HG02884 (cell line): ENCODE measurements around the gene DCHS1.
"Not testable (repeated sequence)": the region's sequence is repeated elsewhere in the genome, so short reads cannot be mapped to it uniquely, and the experiment has no call there.

ENCODE experiments used
- ATAC-seq: cut with Tn5 transposase; IDR thresholded peaks from one replicate; pipeline ENCODE4 v1.9.1; 2021; ENCODE audit warnings: mild to moderate bottlenecking, moderate library complexity; ENCODE audit not compliant: unreplicated experiment

Gene DCHS1, protein sequence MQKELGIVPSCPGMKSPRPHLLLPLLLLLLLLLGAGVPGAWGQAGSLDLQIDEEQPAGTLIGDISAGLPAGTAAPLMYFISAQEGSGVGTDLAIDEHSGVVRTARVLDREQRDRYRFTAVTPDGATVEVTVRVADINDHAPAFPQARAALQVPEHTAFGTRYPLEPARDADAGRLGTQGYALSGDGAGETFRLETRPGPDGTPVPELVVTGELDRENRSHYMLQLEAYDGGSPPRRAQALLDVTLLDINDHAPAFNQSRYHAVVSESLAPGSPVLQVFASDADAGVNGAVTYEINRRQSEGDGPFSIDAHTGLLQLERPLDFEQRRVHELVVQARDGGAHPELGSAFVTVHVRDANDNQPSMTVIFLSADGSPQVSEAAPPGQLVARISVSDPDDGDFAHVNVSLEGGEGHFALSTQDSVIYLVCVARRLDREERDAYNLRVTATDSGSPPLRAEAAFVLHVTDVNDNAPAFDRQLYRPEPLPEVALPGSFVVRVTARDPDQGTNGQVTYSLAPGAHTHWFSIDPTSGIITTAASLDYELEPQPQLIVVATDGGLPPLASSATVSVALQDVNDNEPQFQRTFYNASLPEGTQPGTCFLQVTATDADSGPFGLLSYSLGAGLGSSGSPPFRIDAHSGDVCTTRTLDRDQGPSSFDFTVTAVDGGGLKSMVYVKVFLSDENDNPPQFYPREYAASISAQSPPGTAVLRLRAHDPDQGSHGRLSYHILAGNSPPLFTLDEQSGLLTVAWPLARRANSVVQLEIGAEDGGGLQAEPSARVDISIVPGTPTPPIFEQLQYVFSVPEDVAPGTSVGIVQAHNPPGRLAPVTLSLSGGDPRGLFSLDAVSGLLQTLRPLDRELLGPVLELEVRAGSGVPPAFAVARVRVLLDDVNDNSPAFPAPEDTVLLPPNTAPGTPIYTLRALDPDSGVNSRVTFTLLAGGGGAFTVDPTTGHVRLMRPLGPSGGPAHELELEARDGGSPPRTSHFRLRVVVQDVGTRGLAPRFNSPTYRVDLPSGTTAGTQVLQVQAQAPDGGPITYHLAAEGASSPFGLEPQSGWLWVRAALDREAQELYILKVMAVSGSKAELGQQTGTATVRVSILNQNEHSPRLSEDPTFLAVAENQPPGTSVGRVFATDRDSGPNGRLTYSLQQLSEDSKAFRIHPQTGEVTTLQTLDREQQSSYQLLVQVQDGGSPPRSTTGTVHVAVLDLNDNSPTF (N-terminal part only)

DNA sequence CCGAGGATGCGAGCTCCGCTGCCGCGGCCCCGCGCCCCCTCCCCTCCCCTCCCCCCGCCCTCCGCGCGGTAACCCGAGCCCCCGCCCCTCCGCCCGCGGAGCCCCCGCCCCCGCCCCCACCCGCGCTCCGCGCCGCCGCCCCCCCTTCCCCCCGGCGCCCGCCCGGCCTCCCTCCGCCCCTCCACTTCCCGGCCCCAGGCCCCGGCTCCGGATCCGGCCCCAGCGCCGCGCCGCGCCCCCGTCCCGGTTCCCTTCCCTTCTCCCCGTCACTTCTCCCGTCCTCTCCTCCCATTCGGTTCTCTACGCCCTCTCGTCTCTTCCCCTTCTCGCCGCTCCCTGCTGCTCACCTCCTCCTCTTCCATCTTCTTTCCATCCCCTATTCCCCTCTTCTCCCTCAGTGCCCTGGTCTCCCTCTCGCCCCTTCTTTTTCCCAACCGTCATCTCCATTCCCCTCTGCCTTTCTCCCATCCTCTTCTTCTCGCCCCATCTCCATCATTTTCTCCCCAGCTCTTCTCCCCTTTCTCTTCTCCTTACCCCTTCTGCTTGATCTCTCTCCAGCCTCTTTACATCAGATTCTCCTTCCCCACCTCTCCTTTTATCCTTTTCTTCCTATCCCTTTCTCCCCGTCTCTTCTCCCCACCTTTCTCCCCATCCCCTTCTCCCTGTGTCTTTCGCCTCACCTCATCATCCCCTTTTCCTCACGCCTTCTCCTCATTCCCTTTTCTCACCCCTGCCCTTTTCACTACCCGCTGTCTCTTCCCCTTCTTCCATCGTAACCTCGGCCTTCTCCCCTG lies at the start of gene DCHS1:
TSS of gene DCHS1 (minus strand) at position 20 of the 794 bp plus-strand sequence. CDS start 14,196 bp downstream, outside the sequence.
- ATAC-seq: no peak

DNA sequence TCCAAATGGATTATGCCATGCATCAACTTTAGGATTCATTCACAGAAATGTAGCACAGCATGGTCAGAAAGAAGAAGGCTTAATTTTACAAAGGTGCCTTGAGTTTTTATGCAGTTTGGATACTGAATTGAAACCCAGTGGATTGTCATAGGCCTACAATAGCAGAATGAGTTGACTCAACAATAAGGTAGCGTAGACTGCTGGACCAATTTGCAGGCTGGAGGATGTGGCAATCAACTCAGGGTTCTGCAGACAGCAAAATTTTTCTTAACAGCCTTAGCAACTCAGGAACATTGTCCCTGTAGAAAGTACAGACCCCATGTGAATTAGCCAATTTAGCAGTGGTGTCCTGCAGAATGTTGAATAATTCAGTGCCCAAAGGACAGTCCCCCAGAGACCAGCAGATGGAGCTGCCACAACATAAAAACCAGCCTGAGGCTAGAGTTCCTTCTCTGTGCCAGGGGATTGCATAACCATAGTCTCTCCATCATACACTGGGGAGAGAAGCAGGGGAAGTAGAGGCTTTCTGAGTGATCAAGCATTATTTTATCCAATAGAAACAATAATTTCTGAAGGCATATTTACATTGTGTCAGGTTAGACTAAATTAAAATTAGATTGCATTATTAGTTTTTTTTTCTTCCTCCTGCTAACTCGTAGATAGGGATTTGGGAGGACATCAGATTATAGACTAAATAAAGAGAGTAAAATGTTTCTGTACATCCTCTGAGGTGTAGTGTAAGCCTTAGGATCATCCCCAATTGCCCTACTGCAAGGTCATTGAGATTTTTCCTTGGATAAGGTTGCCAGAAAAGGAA lies 47.8 kb upstream of the DCHS1 start:
- no peak for ATAC-seq

DNA sequence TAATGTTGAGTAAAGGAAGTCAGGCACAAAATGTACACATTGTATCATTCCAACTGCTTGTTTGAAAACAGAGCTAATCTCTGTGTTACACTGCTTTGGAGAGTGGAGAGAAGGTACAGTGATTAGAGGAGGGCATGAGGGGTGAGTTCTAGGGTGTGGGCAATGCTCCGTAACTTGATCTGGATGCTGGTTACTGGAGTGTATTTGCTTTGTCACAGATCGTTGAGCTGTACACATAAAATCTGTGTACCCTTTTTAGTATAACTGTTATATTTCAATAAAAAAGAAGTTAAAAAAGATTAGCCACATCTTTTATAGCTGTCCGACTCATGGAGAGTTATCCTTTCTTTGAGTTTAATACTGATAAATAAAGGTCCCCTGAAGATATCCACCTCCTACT lies 46.3 kb upstream of the DCHS1 start:
- not testable (repeated sequence) for ATAC-seq

DNA sequence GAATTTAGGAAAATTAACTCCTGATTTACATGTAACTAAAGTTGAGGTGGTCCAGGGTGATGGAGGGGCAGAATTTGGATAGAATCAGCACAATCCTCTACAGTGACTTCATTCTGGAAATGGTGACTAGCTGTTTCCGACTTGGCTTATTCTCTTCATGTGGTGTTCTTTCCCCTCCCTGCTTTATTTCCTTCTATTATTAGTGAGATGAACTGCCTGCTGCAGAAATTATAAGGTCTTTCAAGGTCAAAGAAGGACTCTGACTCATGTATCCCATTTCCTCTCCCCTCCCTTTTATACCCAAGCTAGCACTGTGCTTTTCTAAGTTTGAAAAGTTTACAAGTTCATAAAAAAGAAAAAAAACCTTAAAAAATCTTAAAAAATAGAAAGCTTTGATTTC lies 39.8 kb upstream of the DCHS1 start:
- ATAC-seq: no peak

DNA sequence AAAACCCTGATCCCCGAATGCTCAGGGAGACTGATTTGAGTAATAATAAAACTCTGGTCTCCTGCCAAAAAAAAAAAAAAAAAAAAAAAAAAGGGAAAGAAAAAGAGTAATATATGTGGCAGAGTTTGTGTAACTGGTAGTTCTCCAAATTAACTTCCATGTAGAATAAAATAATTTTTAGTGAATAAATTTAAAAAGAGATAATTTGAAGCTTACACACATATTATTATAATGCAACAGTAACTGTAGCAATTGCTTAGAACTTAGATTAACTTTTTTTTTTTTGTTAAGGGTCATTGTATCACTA lies 38.6 kb upstream of the DCHS1 start:
- no peak for ATAC-seq

DNA sequence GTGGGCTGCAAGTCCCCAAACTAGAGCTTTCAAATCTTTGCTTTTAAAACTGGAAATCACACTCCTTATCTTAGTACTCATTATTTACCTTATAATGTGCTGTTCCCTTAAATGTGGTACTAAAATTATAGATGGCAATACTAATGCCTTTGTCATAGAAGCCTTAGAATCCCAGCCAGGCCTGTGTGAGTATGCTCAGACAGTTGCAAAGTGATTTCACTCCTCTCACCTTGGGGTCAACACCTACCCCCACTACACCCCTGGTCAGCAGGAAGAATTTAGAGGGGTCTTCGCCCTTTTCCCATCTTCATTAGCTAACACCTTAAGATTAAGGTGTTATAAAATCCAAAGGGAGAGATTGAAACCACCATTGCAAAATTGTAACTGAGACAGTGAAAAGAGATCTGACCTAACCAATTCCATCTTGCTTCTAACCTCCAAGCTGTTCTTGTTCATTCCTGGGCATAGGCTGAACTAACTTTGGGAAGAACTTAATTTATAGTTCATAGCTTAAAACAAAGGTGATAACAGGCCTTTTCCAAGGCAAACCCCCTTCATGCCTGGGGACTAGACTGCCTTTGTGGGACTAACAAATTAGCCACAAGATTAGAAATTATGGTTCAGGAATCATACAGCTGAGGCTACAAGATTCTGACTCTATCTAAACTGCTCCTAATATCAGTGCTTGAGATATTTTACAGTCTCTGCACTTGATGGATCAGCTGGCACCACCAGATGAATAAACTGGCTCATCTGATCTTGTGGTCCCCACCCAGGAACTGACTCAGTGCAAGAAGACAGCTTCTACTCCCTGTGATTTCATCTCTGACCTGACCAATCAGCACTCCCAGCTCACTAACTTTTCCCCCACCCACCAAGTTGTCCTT lies 38.0 kb upstream of the DCHS1 start:
- ATAC-seq: no peak

DNA sequence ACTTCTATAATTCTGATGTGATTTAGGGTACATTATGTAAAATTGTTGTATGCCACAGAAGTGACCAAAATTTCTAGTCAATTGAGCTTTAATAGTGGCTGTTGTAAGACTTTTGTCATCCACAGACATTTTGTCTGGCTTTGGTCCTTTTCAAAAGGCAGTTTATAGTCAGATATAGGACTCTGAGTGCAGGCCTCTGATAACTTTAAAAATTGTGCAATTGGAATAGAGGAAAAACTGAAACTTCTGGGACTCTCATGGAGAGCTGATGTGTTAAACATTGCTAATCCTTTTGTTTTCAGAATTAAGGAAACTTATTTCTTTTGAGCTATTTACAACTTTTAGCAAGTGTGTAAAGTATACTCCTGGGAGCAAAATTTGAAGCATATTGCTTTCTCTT lies 36.5 kb upstream of the DCHS1 start:
- ATAC-seq: no peak

GRCh38 chr11:6690431-6691132 lies 35.0 kb upstream of the DCHS1 start:
- not testable (repeated sequence) for ATAC-seq

GRCh38 chr11:6687876-6688275 lies 32.3 kb upstream of the DCHS1 start:
- no peak for ATAC-seq

- no peak for ATAC-seq
Measured at GRCh38 chr11:6686006-6686405, 30.4 kb upstream of the DCHS1 start.

- ATAC-seq: not testable (repeated sequence)
Measured at GRCh38 chr11:6684068-6684467, 28.5 kb upstream of the DCHS1 start.

DNA sequence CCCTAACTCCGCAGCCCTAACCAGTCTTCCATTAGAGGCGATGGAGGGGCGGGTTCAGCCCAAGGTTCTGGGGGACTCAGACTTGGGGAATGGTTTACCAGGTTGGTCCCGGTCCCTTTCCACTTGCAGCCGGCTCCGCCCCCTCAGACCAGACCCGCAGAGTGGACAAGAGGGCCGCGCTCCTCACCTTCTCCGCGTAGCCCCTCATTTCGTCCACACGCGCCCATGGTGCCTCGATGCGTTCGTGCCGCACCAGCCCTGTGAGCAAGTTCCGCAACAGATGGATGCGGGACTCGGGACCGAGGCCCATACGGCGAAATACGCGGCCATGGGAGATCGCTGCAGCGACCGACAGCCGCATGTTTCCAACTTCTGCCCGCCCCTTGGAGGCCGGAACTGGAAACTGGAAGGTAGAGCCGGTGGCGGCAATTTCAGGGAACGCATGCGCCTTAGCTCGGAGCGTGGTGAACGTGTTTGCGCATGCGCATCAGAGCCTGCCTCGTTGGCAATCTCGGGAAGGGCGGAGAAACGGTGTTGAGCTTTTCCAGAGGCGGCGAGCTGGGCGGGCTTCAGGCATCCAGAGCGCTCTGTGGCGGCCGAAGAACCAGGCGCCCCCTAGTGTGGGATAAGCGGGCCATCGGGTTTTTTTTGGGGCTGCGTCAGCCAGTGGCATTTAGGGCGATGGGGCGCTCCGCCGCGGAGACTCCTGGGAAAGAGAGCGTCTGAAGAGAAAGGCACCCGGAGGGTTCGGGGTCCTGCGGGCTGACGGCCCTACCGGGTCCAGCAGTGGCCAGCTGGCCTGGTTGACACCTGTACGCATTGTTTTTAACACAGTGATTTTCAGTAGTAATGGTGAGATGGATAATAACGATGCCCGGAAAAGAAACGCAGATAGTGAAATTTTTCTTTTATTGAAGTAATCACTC lies 27.6 kb upstream of the DCHS1 start, which contains the start of gene MRPL17:
TSS of gene MRPL17 (minus strand) at position 405 of the 926 bp plus-strand sequence. CDS start at position 361, 44 bp downstream.
- peak; percentile 91 for ATAC-seq

DNA sequence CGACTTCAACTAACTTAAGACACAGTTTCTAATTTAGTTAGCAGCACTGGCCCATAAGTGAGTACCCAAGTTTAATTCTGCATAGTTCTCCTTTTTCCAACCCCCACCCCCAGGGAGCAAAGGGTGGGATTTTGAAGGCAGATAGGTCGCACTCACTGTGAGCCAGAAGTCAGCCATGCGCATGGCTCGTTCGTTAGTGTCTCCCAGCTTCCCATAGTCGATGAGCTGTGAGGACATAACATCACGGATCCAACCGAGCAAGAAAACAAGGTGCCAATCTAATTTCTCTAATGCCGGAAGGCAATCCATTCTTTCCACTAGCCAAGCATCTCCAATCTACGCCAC lies 27.0 kb upstream of the DCHS1 start:
- ATAC-seq: no peak

GRCh38 chr11:6681949-6682348 lies 26.3 kb upstream of the DCHS1 start:
- no peak for ATAC-seq

- no peak for ATAC-seq
Measured at GRCh38 chr11:6681505-6681904, 25.9 kb upstream of the DCHS1 start.

DNA sequence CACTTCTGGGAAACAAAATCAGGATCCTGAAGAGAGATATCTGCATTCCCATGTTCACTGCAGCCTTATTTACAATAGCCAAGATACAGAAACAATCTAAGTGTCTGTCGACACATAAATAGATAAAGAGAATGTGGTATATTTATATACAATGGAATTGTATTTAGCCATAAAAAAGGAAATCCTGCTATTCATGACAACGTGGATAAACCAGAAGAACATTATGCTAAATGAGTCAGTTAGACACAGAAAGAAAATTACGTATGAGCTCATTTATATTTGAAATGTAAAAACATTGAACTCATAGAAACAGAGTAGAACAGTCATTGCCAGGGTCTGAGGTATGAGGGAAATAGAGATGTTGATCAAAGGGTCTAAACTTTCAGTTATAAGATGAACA lies 21.4 kb upstream of the DCHS1 start:
- no peak for ATAC-seq

- ATAC-seq: no peak
Measured at GRCh38 chr11:6674862-6675261, 19.3 kb upstream of the DCHS1 start.
